BLaER1 treated with 17β-estradiol and CSF1 and Interleukin-3, amounts not matched to agents 10 nM and 100 nM (cell line): ENCODE results near the gene ANKRD40.

Experiments used
- H3K27ac ChIP-seq, 11 experiments: shearing (Covaris generic); formaldehyde crosslinking; 2 replicates each; pipeline ENCODE4 v1.8.1; 2022
- H3K27me3 ChIP-seq, 11 experiments: shearing (Covaris generic); formaldehyde crosslinking; 2 replicates each; pipeline ENCODE4 v1.8.1; 2022
- H3K36me3 ChIP-seq, 11 experiments: shearing (Covaris generic); formaldehyde crosslinking; 2 replicates each; pipeline ENCODE4 v1.8.1; 2022
- H3K4me1 ChIP-seq, 10 experiments: shearing (Covaris generic); formaldehyde crosslinking; 2 replicates each; pipeline ENCODE4 v1.8.1; 2022
- H3K4me2 ChIP-seq, 11 experiments: shearing (Covaris generic); formaldehyde crosslinking; 2 replicates each; pipeline ENCODE4 v1.8.1; 2022
- H3K4me3 ChIP-seq, 10 experiments: shearing (Covaris generic); formaldehyde crosslinking; 2 replicates each; pipeline ENCODE4 v1.8.1; 2022
- H3K9ac ChIP-seq, 11 experiments: shearing (Covaris generic); formaldehyde crosslinking; 2 replicates each; pipeline ENCODE4 v1.8.1; 2022
- H3K9me3 ChIP-seq, 11 experiments: shearing (Covaris generic); formaldehyde crosslinking; replicated peaks in 1 of 11; 2 replicates each; pipeline ENCODE4 v1.8.1; 2022
- H4K20me1 ChIP-seq, 11 experiments: shearing (Covaris generic); formaldehyde crosslinking; 2 replicates each; pipeline ENCODE4 v1.8.1; 2022
- Cebpa-rat ChIP-seq, 11 experiments: shearing (Covaris generic); IDR thresholded peaks; 2 replicates each; pipeline ENCODE4 v1.8.1; 2022

ANKRD40 gene

DNA sequence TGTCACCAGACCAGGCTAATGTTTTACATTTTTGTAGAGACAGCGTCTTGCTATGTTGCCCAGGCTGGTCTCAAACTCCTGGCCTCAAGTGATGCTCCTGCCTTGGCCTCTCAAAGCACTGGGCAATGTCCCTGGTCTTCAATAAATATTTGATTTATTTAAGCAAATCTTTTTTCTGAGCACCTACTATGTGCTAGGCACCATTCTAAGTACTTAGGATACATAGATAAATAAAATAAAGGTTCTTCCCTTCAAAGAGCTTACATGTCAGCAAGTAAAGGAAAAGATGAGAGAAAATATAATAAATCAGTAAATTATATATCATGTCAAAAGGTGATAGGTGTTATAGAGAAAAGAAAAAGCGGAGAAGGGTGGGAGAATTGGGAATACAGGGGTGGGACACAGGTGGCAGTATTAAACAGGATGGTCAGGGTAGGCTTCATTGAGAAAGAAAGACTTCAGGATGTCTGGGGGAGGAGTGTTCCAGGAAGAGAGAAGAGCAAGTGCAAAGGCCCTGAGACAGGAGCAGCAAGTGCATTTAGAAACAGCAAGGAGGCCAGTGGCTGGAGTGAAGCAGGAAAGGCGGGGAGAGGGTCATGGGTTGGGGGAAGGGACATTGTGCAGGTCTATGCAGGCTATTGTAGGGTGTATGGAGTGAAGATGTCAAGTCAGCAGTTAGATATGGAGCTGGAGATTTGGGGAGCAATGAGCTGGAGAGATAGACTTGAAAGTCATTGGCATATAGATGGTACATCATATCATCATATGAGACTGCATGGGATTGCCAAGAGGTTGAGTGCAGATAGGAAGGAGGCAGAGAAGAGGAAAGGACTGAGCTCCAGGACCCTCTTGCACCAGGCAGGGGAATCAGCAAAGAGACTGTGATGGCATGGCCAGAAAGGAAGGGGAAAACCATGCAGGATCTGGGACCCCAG is 61.7 kb downstream of the ANKRD40 start:
- Histone ChIP-seq H3K4me3 (no peak overlapping the region), H3K27ac (no peak overlapping the region), H3K4me2 (no peak overlapping the region), H3K4me1 (peaks cover 3 to 17% (median 7%) of the 10 kb centered on the region in 10 experiments; a peak in 19 of 20 replicates), H3K36me3 (no peaks in the 10 kb centered on the region), H3K9ac (no peak overlapping the region), H3K27me3 (no peaks in the 10 kb centered on the region), H4K20me1 (no peaks in the 10 kb centered on the region; a peak in 1 of 22 replicates), H3K9me3 (no peaks in the 10 kb centered on the region; a peak in 1 of 22 replicates)
- TF ChIP-seq Cebpa-rat (IDR thresholded peaks at IDR 0.05): no peak
